K562 (cell line): ENCODE measurements around the gene NDUFS3. TPM values are rescaled to one million over a fixed set of nuclear protein-coding genes. Genes with fewer than 3 reads are reported as not detected.

Experiments used
- DLX4 ChIP-seq: fragments of 250-450 bp; sonication (Bioruptor Pico); IDR thresholded peaks from 2 replicates; pipeline ENCODE4 v1.6.1; 2021; ENCODE audit warnings: mild to moderate bottlenecking
- E2F3 ChIP-seq: fragments of 250-450 bp; sonication (Bioruptor Pico); IDR thresholded peaks from 2 replicates; pipeline ENCODE4 v1.4.0; 2020; ENCODE audit warnings: mild to moderate bottlenecking
- E2F6 ChIP-seq, 2 experiments: IDR thresholded peaks; 2 replicates each; pipeline ENCODE4 v1.6.1; 2011; ENCODE audit warnings: borderline replicate concordance in 1 of 2, control low read depth in 1 of 2, low read depth in 1 of 2, low read length in 1 of 2, mild to moderate bottlenecking in 1 of 2, mixed read lengths in 1 of 2, moderate library complexity in 1 of 2; ENCODE audit not compliant: insufficient read depth in 1 of 2, insufficient read length in 1 of 2, poor library complexity in 1 of 2, severe bottlenecking in 1 of 2; ENCODE audit errors: extremely low read depth in 1 of 2
- ETV6 ChIP-seq, 3 experiments: fragments of 150-350 bp in 1 of 3; sonication (generic) in 1 of 3; formaldehyde crosslinking in 1 of 3; IDR thresholded peaks; 2 replicates each; pipeline versions ENCODE4 v1.6.1 to v1.8.0; 2014 to 2022; ENCODE audit warnings: borderline replicate concordance in 2 of 3, low read depth in 2 of 3, antibody characterized with exemption in 1 of 3, low read length in 1 of 3, mild to moderate bottlenecking in 1 of 3, missing genetic modification reagents in 1 of 3
- GATAD2B ChIP-seq: fragments of 450-650 bp; IDR thresholded peaks from 2 replicates; pipeline ENCODE4 v1.6.1; 2017; ENCODE audit warnings: mild to moderate bottlenecking, borderline replicate concordance
- HDAC2 ChIP-seq: fragments of 450-650 bp; IDR thresholded peaks from 2 replicates; pipeline ENCODE4 v1.6.1; 2016; ENCODE audit warnings: mild to moderate bottlenecking
- ILK ChIP-seq: fragments of 450-650 bp; IDR thresholded peaks from 2 replicates; pipeline ENCODE4 v1.6.1; 2016; ENCODE audit warnings: missing genetic modification characterization, low read depth, mild to moderate bottlenecking, missing compliant biosample characterization, moderate library complexity, borderline replicate concordance
- IRF1 ChIP-seq: sonication (generic); formaldehyde crosslinking; IDR thresholded peaks from 2 replicates; pipeline ENCODE4 v1.8.0; 2022; ENCODE audit warnings: missing genetic modification reagents, mild to moderate bottlenecking, borderline replicate concordance
- L3MBTL2 ChIP-seq: fragments of 450-650 bp; IDR thresholded peaks from 2 replicates; pipeline ENCODE4 v1.6.1; 2016; ENCODE audit warnings: mild to moderate bottlenecking, moderate library complexity
- MBD2 ChIP-seq: sonication (generic); IDR thresholded peaks from 2 replicates; pipeline ENCODE4 v1.6.1; 2016; ENCODE audit warnings: low read depth, borderline replicate concordance
- PRPF4 ChIP-seq: fragments of 200-400 bp; formaldehyde crosslinking; IDR thresholded peaks from one replicate; pipeline ENCODE4 v1.6.1; 2017; ENCODE audit warnings: low read length, low read depth, mild to moderate bottlenecking; ENCODE audit not compliant: insufficient read depth, poor library complexity, severe bottlenecking
- RBM17 ChIP-seq: fragments of 200-400 bp; formaldehyde crosslinking; IDR thresholded peaks from 2 replicates; pipeline ENCODE4 v1.6.1; 2017; ENCODE audit warnings: low read depth, mild to moderate bottlenecking, low read length, borderline replicate concordance
- RUNX1 ChIP-seq: sonication (generic); IDR thresholded peaks from 2 replicates; pipeline ENCODE4 v1.6.1; 2016; ENCODE audit warnings: antibody characterized with exemption, low read depth
- SLC30A9 ChIP-seq: fragments of 250-450 bp; sonication (Bioruptor Pico); IDR thresholded peaks from 2 replicates; pipeline ENCODE4 v1.8.0; 2022; ENCODE audit warnings: mild to moderate bottlenecking, moderate library complexity
- SMAD1 ChIP-seq: fragments of 150-350 bp; IDR thresholded peaks from 2 replicates; pipeline ENCODE4 v1.6.1; 2014; ENCODE audit warnings: low read length, low read depth; ENCODE audit not compliant: partially characterized antibody
- TOE1 ChIP-seq, 2 experiments: fragments of 450-650 bp in 1 of 2; sonication (generic) in 1 of 2; formaldehyde crosslinking in 1 of 2; IDR thresholded peaks; 2 replicates each; pipeline versions ENCODE4 v1.7.1 to v1.8.0; 2016 to 2022; ENCODE audit warnings: borderline replicate concordance in 2 of 2, mild to moderate bottlenecking in 2 of 2, antibody characterized with exemption in 1 of 2, inconsistent platforms in 1 of 2, low read depth in 1 of 2, missing genetic modification reagents in 1 of 2, moderate library complexity in 1 of 2
- ZFP91 ChIP-seq: sonication (generic); formaldehyde crosslinking; IDR thresholded peaks from 2 replicates; pipeline ENCODE4 v1.8.0; 2022; ENCODE audit warnings: mild to moderate bottlenecking, missing genetic modification reagents
- ZKSCAN1 ChIP-seq: fragments of 150-350 bp; IDR thresholded peaks from 2 replicates; pipeline ENCODE4 v1.6.1; 2016; ENCODE audit warnings: low read depth, low read length
- ZNF197 ChIP-seq: fragments of 200-800 bp; sonication (Bioruptor generic); IDR thresholded peaks from 2 replicates; pipeline ENCODE4 v1.6.1; 2016; ENCODE audit warnings: low read depth, missing genetic modification characterization, missing compliant biosample characterization
- ZNF347 ChIP-seq: fragments of 450-650 bp; formaldehyde crosslinking; IDR thresholded peaks from 2 replicates; pipeline ENCODE4 v1.4.0; 2020; ENCODE audit warnings: low read depth, mild to moderate bottlenecking, moderate library complexity
- ZNF589 ChIP-seq: fragments of 200-800 bp; sonication (Bioruptor generic); IDR thresholded peaks from 2 replicates; pipeline ENCODE4 v1.6.1; 2016; ENCODE audit warnings: low read depth, missing genetic modification characterization, missing compliant biosample characterization
- ZNF764 ChIP-seq: fragments of 250-450 bp; sonication (Bioruptor Pico); IDR thresholded peaks from 2 replicates; pipeline ENCODE4 v1.4.0; 2020; ENCODE audit warnings: low read depth, mild to moderate bottlenecking, moderate library complexity
- polyA plus RNA-seq, 8 experiments: library from polyadenylated mRNA; depleted of rRNA in 4 of 8; stranded (reverse) in 5 of 8; unstranded in 3 of 8; fragments of >200 nt; fragmentation: Nextera tagmentation in 2 of 8; fragmentation: Illumina TruSeq in 1 of 8; extraction: Ambion mirVana in 2 of 8; extraction: Trizol in 1 of 8; gene quantifications; 2 replicates each; pipeline versions ENCODE4 v1.2.1 to v1.2.3, GENCODE V29; 2011 to 2014; ENCODE audit warnings: inconsistent platforms in 1 of 8, missing spikeins in 1 of 8
- total RNA-seq, 7 experiments: library from RNA; depleted of rRNA in 6 of 7; stranded (reverse); fragments of >200 nt in 6 of 7; fragmentation: Illumina TruSeq in 2 of 7; extraction: Trizol in 2 of 7; gene quantifications; 2 replicates each; pipeline versions ENCODE4 v1.2.1 to v1.2.3, GENCODE V29; 2011 to 2021; ENCODE audit warnings: low replicate concordance in 1 of 7

NDUFS3 gene
- total and polyA plus RNA-seq, 9 of the 15 experiments (the other 6 are each of a cell fraction or from before 2014, with no cell fraction given), result 38.7 to 341 (median 194) TPM

GRCh38 chr11:47552566-47553405 is 26.1 kb upstream of the NDUFS3 start, which contains the start of gene CELF1 (continued):
- TF ChIP-seq TOE1 (IDR thresholded peaks at IDR 0.05; ENCODE audit: borderline replicate concordance), result no peak
- TF ChIP-seq TOE1 (CRISPR knock-in tag; IDR thresholded peaks at IDR 0.05; ENCODE audit: borderline replicate concordance, low read depth), result no peak
- TF ChIP-seq RUNX1, result no peak
- TF ChIP-seq ETV6 (IDR thresholded peaks at IDR 0.05; ENCODE audit: borderline replicate concordance in 1 of 2, low read depth in 2 of 2, low read length in 1 of 2), result no peak
- no peak for TF ChIP-seq ETV6 (CRISPR knock-in tag; IDR thresholded peaks at IDR 0.05; ENCODE audit: borderline replicate concordance)
- TF ChIP-seq DLX4 (CRISPR knock-in tag), result no peak
- TF ChIP-seq HDAC2, result no peak
- peak; percentile 27 for TF ChIP-seq SMAD1
- TF ChIP-seq RBM17, result no peak
- no peak for TF ChIP-seq ZNF589 (CRISPR knock-in tag)
- TF ChIP-seq ZNF197 (CRISPR knock-in tag), result no peak
- TF ChIP-seq MBD2, result peak; percentile 46; the same call in 1 of the 2 replicates
- TF ChIP-seq ZKSCAN1, result no peak
- TF ChIP-seq ILK, result no peak
- 0 out of 2 replicates have a peak, but pooled peaks have one; percentile 87 for TF ChIP-seq IRF1 (CRISPR knock-in tag)
- TF ChIP-seq ZNF347 (CRISPR knock-in tag), result no peak
- TF ChIP-seq ZNF764 (CRISPR knock-in tag), result no peak
- TF ChIP-seq E2F6 (IDR thresholded peaks at IDR 0.05; ENCODE audit: borderline replicate concordance in 1 of 2, extremely low read depth in 1 of 2, insufficient read depth in 1 of 2, insufficient read length in 1 of 2, low read depth in 1 of 2, low read length in 1 of 2, poor library complexity in 1 of 2, severe bottlenecking in 1 of 2), result peak; percentile 45 to 51
- 0 out of 2 replicates have a peak, but pooled peaks have one; percentile 50 for TF ChIP-seq E2F3 (CRISPR knock-in tag)
- TF ChIP-seq ZFP91 (CRISPR knock-in tag), result no peak
- no peak for TF ChIP-seq SLC30A9 (CRISPR knock-in tag)
- peak; percentile 12; the same call in 1 of the 2 replicates for TF ChIP-seq L3MBTL2
- no peak for TF ChIP-seq PRPF4
- 0 out of 2 replicates have a peak, but pooled peaks have one; percentile 48 for TF ChIP-seq GATAD2B
